HepG2 (cell line): Measurements from ENCODE around the gene CNRIP1. TPM values are rescaled to one million over a fixed set of nuclear protein-coding genes. Genes with fewer than 3 reads are reported as not detected.

Experiments used
- ATAC-seq: fragments of 200-7000 bp; cut with Tn5 transposase; 3 replicates; pipeline ENCODE4 v1.9.1; 2020; ENCODE audit warnings: mild to moderate bottlenecking, moderate library complexity
- BruUV-seq: library from RNA; stranded (reverse); fragments of 400-500 nt; replicated peaks from 2 replicates; lab custom pipeline; 2021; lab: Mats Ljungman, UMichigan
- CTCF ChIA-PET: fragments of 300-600 bp; formaldehyde crosslinking; extraction: SDS; loops from one replicate; lab custom pipeline; 2021; ENCODE audit warnings: low total read pairs, inconsistent platforms, low intra/inter-chr PET ratio; lab: Yijun Ruan, JAX
- POLR2A ChIA-PET: fragments of 350-600 bp; sonication (Branson Sonifier 250); formaldehyde crosslinking; loops from one replicate; lab custom pipeline; 2020; ENCODE audit warnings: antibody characterized with exemption, inconsistent platforms; lab: Yijun Ruan, JAX
- DNase-seq: peaks from one replicate; pipeline ENCODE4 v3.0.0-alpha.2; 2015; ENCODE audit warnings: low spot score
- FAIRE-seq: peaks from 3 replicates; lab custom pipeline; 2011; peaks lifted over from hg19 to GRCh38; lab: Jason Lieb, UNC
- H2AFZ ChIP-seq: one replicate; pipeline ENCODE4 v1.6.1; 2011; ENCODE audit warnings: low read length, inconsistent platforms
- H3K27ac ChIP-seq: fragments of 300-600 bp; 3 replicates; pipeline ENCODE4 v1.8.0; 2011; ENCODE audit warnings: mixed run types, mild to moderate bottlenecking, mixed read lengths, low read length, inconsistent platforms; ENCODE audit not compliant: insufficient read depth; ENCODE audit errors: extremely low read length
- H3K27me3 ChIP-seq, 2 experiments: fragments of 200-600 bp in 1 of 2; 2 replicates in 1 of 2; 3 replicates in 1 of 2; pipeline versions ENCODE4 v1.6.0 to v1.8.0; 2011; ENCODE audit warnings: low read length in 2 of 2, mild to moderate bottlenecking in 2 of 2, moderate library complexity in 2 of 2, inconsistent platforms in 1 of 2; ENCODE audit not compliant: insufficient read depth in 2 of 2, control insufficient read depth in 1 of 2
- H3K36me3 ChIP-seq, 2 experiments: fragments of 200-600 bp in 1 of 2; replicated peaks in 1 of 2; 2 replicates in 1 of 2; 3 replicates in 1 of 2; pipeline versions ENCODE4 v1.5.1 to v1.8.0; 2011; ENCODE audit warnings: low read length in 2 of 2, inconsistent platforms in 1 of 2; ENCODE audit not compliant: insufficient read depth in 2 of 2, control insufficient read depth in 1 of 2
- H3K4me1 ChIP-seq: 2 replicates; pipeline ENCODE4 v1.5.1; 2012; ENCODE audit warnings: low read length, inconsistent platforms; ENCODE audit not compliant: insufficient read depth
- H3K4me2 ChIP-seq: 2 replicates; pipeline ENCODE4 v1.6.0; 2011; ENCODE audit warnings: low read depth, low read length, inconsistent platforms
- H3K4me3 ChIP-seq, 3 experiments: fragments of 200-600 bp in 1 of 3; sonication (generic), shearing (Covaris generic) in 1 of 3; replicated peaks in 1 of 3; 2 replicates each; pipeline ENCODE4 v1.5.1; 2011 to 2016; ENCODE audit warnings: low read length in 3 of 3, inconsistent platforms in 2 of 3, low read depth in 2 of 3, mild to moderate bottlenecking in 2 of 3, control low read depth in 1 of 3, mixed read lengths in 1 of 3; ENCODE audit not compliant: insufficient read depth in 1 of 3
- H3K79me2 ChIP-seq: one replicate; pipeline ENCODE4 v1.6.1; 2011; ENCODE audit warnings: low read length, inconsistent platforms; ENCODE audit not compliant: insufficient read depth
- H3K9ac ChIP-seq: 2 replicates; pipeline ENCODE4 v1.6.0; 2011; ENCODE audit warnings: mild to moderate bottlenecking, low read depth, low read length, inconsistent platforms; ENCODE audit not compliant: insufficient read depth
- H3K9me3 ChIP-seq: 2 replicates; pipeline ENCODE4 v1.5.1; 2012; ENCODE audit warnings: mild to moderate bottlenecking, low read length
- H4K20me1 ChIP-seq: 2 replicates; pipeline ENCODE4 v1.6.0; 2011; ENCODE audit warnings: inconsistent platforms, mild to moderate bottlenecking, low read length, moderate library complexity; ENCODE audit not compliant: insufficient read depth
- BCL3 ChIP-seq: sonication (generic); formaldehyde crosslinking; IDR thresholded peaks from 2 replicates; pipeline ENCODE4 v1.5.1; 2020; ENCODE audit warnings: mild to moderate bottlenecking, missing genetic modification reagents, moderate library complexity
- CBX2 ChIP-seq, 2 experiments: fragments of 200-600 bp in 1 of 2; sonication (generic); formaldehyde crosslinking in 1 of 2; IDR thresholded peaks; 2 replicates each; pipeline versions ENCODE4 v1.7.0 to v1.8.1; 2018 to 2022; ENCODE audit warnings: low read depth in 2 of 2, low read length in 1 of 2, mild to moderate bottlenecking in 1 of 2, missing genetic modification reagents in 1 of 2
- NBN ChIP-seq: fragments of 450-650 bp; conservative IDR thresholded peaks from 2 replicates; pipeline ENCODE4 v1.6.1; 2017
- PAWR ChIP-seq: sonication (generic); formaldehyde crosslinking; IDR thresholded peaks from 2 replicates; pipeline ENCODE4 v1.4.0; 2020; ENCODE audit warnings: missing genetic modification reagents, mild to moderate bottlenecking, borderline replicate concordance
- POGK ChIP-seq: sonication (generic); formaldehyde crosslinking; conservative IDR thresholded peaks from 2 replicates; pipeline ENCODE4 v1.8.0; 2022; ENCODE audit warnings: mild to moderate bottlenecking, moderate library complexity, missing genetic modification reagents
- RCOR2 ChIP-seq: IDR thresholded peaks from 2 replicates; pipeline ENCODE4 v1.6.1; 2016; ENCODE audit warnings: missing biosample characterization, missing genetic modification reagents
- REPIN1 ChIP-seq: sonication (generic); formaldehyde crosslinking; IDR thresholded peaks from 2 replicates; pipeline ENCODE4 v1.8.0; 2022; ENCODE audit warnings: missing genetic modification reagents, low read depth, mild to moderate bottlenecking, borderline replicate concordance
- SIN3A ChIP-seq: IDR thresholded peaks from 2 replicates; pipeline ENCODE4 v1.6.1; 2011; ENCODE audit warnings: low read depth, mild to moderate bottlenecking, control low read depth, low read length, borderline replicate concordance
- SMARCE1 ChIP-seq: fragments of 450-650 bp; IDR thresholded peaks from 2 replicates; pipeline ENCODE4 v1.6.1; 2017; ENCODE audit warnings: borderline replicate concordance
- SOX13 ChIP-seq, 3 experiments: fragments of 450-650 bp in 1 of 3; sonication (generic) in 1 of 3; formaldehyde crosslinking in 1 of 3; IDR thresholded peaks in 2 of 3; conservative IDR thresholded peaks in 1 of 3; 2 replicates each; pipeline versions ENCODE4 v1.5.0 to v1.6.1; 2016 to 2020; ENCODE audit warnings: antibody characterized with exemption in 1 of 3, mild to moderate bottlenecking in 1 of 3, missing compliant biosample characterization in 1 of 3, missing genetic modification reagents in 1 of 3, moderate library complexity in 1 of 3
- TEAD3 ChIP-seq: optimal IDR thresholded peaks from 2 replicates; pipeline ENCODE3; 2016; ENCODE audit warnings: borderline replicate concordance
- ZFP37 ChIP-seq: sonication (generic); formaldehyde crosslinking; IDR thresholded peaks from 2 replicates; pipeline ENCODE4 v1.4.0; 2020; ENCODE audit warnings: missing genetic modification reagents, borderline replicate concordance
- ZFP91 ChIP-seq: sonication (generic); formaldehyde crosslinking; IDR thresholded peaks from 2 replicates; pipeline ENCODE4 v1.9.0; 2022; ENCODE audit warnings: missing genetic modification reagents, mild to moderate bottlenecking, borderline replicate concordance
- ZNF552 ChIP-seq: sonication (generic); formaldehyde crosslinking; IDR thresholded peaks from 2 replicates; pipeline ENCODE4 v1.9.0; 2022; ENCODE audit warnings: missing genetic modification reagents, mild to moderate bottlenecking, borderline replicate concordance
- WGBS: methylation state at CpG from one replicate; pipeline ENCODE4 v1.1.6; 2017; ENCODE audit warnings: low lambda C conversion rate; 5-methylcytosine and 5-hydroxymethylcytosine counted together
- in situ Hi-C: cut with HindIII; loops from 2 replicates; pipeline ENCODE4 v1.10.0; 2017; ENCODE audit warnings: low pct_unique_long_range_greater_than_20kb; ENCODE audit not compliant: extremely low pct_ligation_motif_present
- intact Hi-C: fragments of 100-400 bp; cut with micrococcal nuclease; formaldehyde crosslinking; loops from one replicate; pipeline ENCODE4 v1.10.0; 2022; ENCODE audit not compliant: unreplicated experiment
- polyA plus RNA-seq, 8 experiments: library from polyadenylated mRNA; depleted of rRNA in 3 of 8; stranded (reverse) in 7 of 8; unstranded in 1 of 8; fragments of >200 nt; fragmentation: Illumina TruSeq in 4 of 8; extraction: Trizol in 4 of 8; gene quantifications; 2 replicates each; pipeline versions ENCODE4 v1.2.1 to v1.2.3, GENCODE V29; 2011 to 2016; ENCODE audit warnings: low read depth in 4 of 8, missing spikeins in 1 of 8, mixed read lengths in 1 of 8; ENCODE audit not compliant: insufficient read depth in 1 of 8
- total RNA-seq, 5 experiments: library from RNA; depleted of rRNA; stranded (reverse); fragments of >200 nt; fragmentation: Illumina TruSeq; extraction: Trizol; gene quantifications; 2 replicates each; pipeline ENCODE4 v1.2.3, GENCODE V29; 2016; ENCODE audit warnings: low read depth in 1 of 5

CNRIP1 gene
- total and polyA plus RNA-seq, 2 of the 13 experiments (the other 11 are each of a cell fraction or from before 2014, with no cell fraction given), result not detected

- TF ChIP-seq REPIN1 (CRISPR knock-in tag) (no peak), ZFP91 (CRISPR knock-in tag) (no peak), SMARCE1 (no peak), ZFP37 (CRISPR knock-in tag) (no peak), NBN (no peak), CBX2 (IDR thresholded peaks at IDR 0.05; ENCODE audit: low read depth, low read length) (no peak), CBX2 (CRISPR knock-in tag; IDR thresholded peaks at IDR 0.05; ENCODE audit: low read depth) (no peak), RCOR2 (no peak), SIN3A (no peak)
These were observed 41.6 kb downstream of the CNRIP1 start (continued) for GRCh38 chr2:68278169-68278568.

GRCh38 chr2:68274022-68274421 is 45.7 kb downstream of the CNRIP1 start:
- Histone ChIP-seq H3K9me3 (no peaks in the 10 kb centered on the region), H3K4me1 (no peaks in the 10 kb centered on the region), H3K36me3 (no peaks in the 10 kb centered on the region), H3K79me2 (no peaks in the 10 kb centered on the region), H2AFZ (no peak overlapping the region), H4K20me1 (no peaks in the 10 kb centered on the region), H3K9ac (no peak overlapping the region), H3K4me2 (no peak overlapping the region), H3K27ac (no peak overlapping the region), H3K27me3 (no peaks in the 10 kb centered on the region), H3K4me3 (no peak overlapping the region)
- FAIRE-seq, result no peak
- ATAC-seq, result peak; percentile 54; the same call in 2 of the 3 replicates
- DNase-seq, result no peak
- in situ Hi-C loops (no loop called here), intact Hi-C loops (no loop called here)
- BruUV-seq, result no TSS peak
- 27% methylated on average over 3 of the region's 3 CpGs for WGBS
- ChIA-PET POLR2A (no interaction called here), CTCF (no interaction called here)
- TF ChIP-seq BCL3 (no peak), SOX13 (IDR thresholded peaks at IDR 0.05) (no peak), SOX13 (CRISPR knock-in tag; conservative IDR thresholded peaks at IDR 0.05 in 1 of 2, IDR thresholded peaks at IDR 0.05 in 1 of 2) (no peak), PAWR (CRISPR knock-in tag) (no peak), ZNF552 (CRISPR knock-in tag) (no peak), POGK (CRISPR knock-in tag) (no peak), TEAD3 (CRISPR knock-in tag) (no peak)
